HEK293 (cell line): ENCODE data around the gene ZNF507.

ENCODE experiments used
- CTCF ChIA-PET: fragments of 350-600 bp; formaldehyde crosslinking; extraction: SDS; loops from one replicate; lab custom pipeline; 2021; ENCODE audit warnings: antibody characterized with exemption; lab: Yijun Ruan, JAX
- POLR2A ChIA-PET: fragments of 300-600 bp; formaldehyde crosslinking; extraction: SDS; loops from one replicate; lab custom pipeline; 2020; ENCODE audit warnings: antibody characterized with exemption, inconsistent platforms; lab: Yijun Ruan, JAX
- H3K27ac ChIP-seq: fragments of 200-500 bp; sonication (Bioruptor generic); 2 replicates; pipeline ENCODE4 v1.5.1; 2014; ENCODE audit warnings: low read depth, low read length, control low read depth, inconsistent platforms; ENCODE audit errors: extremely low read depth
- H3K36me3 ChIP-seq, 2 experiments: fragments of 200-500 bp in 1 of 2; sonication (Bioruptor generic) in 1 of 2; 1 replicate in 1 of 2; 2 replicates in 1 of 2; pipeline ENCODE4 v1.5.1; 2014 to 2017; ENCODE audit warnings: inconsistent platforms in 2 of 2, low read length in 2 of 2; ENCODE audit not compliant: control insufficient read depth in 2 of 2, insufficient read depth in 1 of 2
- H3K4me1 ChIP-seq: fragments of 200-500 bp; sonication (Bioruptor generic); 2 replicates; pipeline ENCODE4 v1.5.1; 2014; ENCODE audit warnings: mild to moderate bottlenecking, low read length, inconsistent platforms; ENCODE audit not compliant: control insufficient read depth, insufficient read depth
- H3K4me3 ChIP-seq: 2 replicates; pipeline ENCODE4 v1.5.1; 2011; ENCODE audit warnings: low read depth, mild to moderate bottlenecking, control low read depth, low read length, moderate library complexity
- H3K9me3 ChIP-seq: fragments of 200-500 bp; sonication (Bioruptor generic); 2 replicates; pipeline ENCODE4 v1.5.1; 2014; ENCODE audit warnings: low read depth, low read length, inconsistent platforms; ENCODE audit not compliant: control insufficient read depth, insufficient read depth
- KLF7 ChIP-seq: fragments of 450-650 bp; formaldehyde crosslinking; IDR thresholded peaks from 2 replicates; pipeline ENCODE4 v1.5.1; 2016; ENCODE audit warnings: missing biosample characterization, missing genetic modification characterization, borderline replicate concordance
- WT1 ChIP-seq: fragments of 450-650 bp; formaldehyde crosslinking; IDR thresholded peaks from 2 replicates; pipeline ENCODE4 v1.5.1; 2016; ENCODE audit warnings: missing biosample characterization, missing genetic modification characterization
- ZBTB20 ChIP-seq: fragments of 450-650 bp; formaldehyde crosslinking; IDR thresholded peaks from 2 replicates; pipeline ENCODE4 v1.5.1; 2016; ENCODE audit warnings: missing biosample characterization, missing genetic modification characterization
- ZBTB8A ChIP-seq: fragments of 450-650 bp; formaldehyde crosslinking; IDR thresholded peaks from 2 replicates; pipeline ENCODE4 v1.5.1; 2016; ENCODE audit warnings: missing biosample characterization, missing genetic modification characterization
- ZFP37 ChIP-seq: fragments of 450-650 bp; formaldehyde crosslinking; IDR thresholded peaks from 2 replicates; pipeline ENCODE4 v1.5.1; 2016; ENCODE audit warnings: missing biosample characterization, missing genetic modification characterization
- ZNF350 ChIP-seq: fragments of 450-650 bp; formaldehyde crosslinking; IDR thresholded peaks from 2 replicates; pipeline ENCODE4 v1.5.0; 2017; ENCODE audit warnings: missing biosample characterization, mild to moderate bottlenecking, missing genetic modification characterization
- ZNF366 ChIP-seq: fragments of 450-650 bp; formaldehyde crosslinking; conservative IDR thresholded peaks from 2 replicates; pipeline ENCODE4 v1.5.1; 2016; ENCODE audit warnings: missing biosample characterization, missing genetic modification characterization
- ZNF585B ChIP-seq: fragments of 450-650 bp; formaldehyde crosslinking; IDR thresholded peaks from 2 replicates; pipeline ENCODE4 v1.5.1; 2016; ENCODE audit warnings: missing biosample characterization, missing genetic modification characterization
- ZNF621 ChIP-seq: fragments of 450-650 bp; formaldehyde crosslinking; IDR thresholded peaks from 2 replicates; pipeline ENCODE4 v1.5.1; 2017; ENCODE audit warnings: missing biosample characterization, missing genetic modification characterization
- ZNF623 ChIP-seq: fragments of 450-650 bp; formaldehyde crosslinking; IDR thresholded peaks from 2 replicates; pipeline ENCODE4 v1.5.1; 2016; ENCODE audit warnings: missing biosample characterization, missing genetic modification characterization
- ZNF654 ChIP-seq: fragments of 450-650 bp; formaldehyde crosslinking; IDR thresholded peaks from 2 replicates; pipeline ENCODE4 v1.5.1; 2016; ENCODE audit warnings: low read depth, missing biosample characterization, missing genetic modification characterization
- ZNF677 ChIP-seq: fragments of 450-650 bp; IDR thresholded peaks from 2 replicates; pipeline ENCODE4 v1.5.0; 2018; ENCODE audit warnings: missing biosample characterization, mild to moderate bottlenecking, missing genetic modification characterization, moderate library complexity
- ZNF792 ChIP-seq: fragments of 450-650 bp; formaldehyde crosslinking; IDR thresholded peaks from 2 replicates; pipeline ENCODE4 v1.5.1; 2016; ENCODE audit warnings: missing biosample characterization, missing genetic modification characterization
- ZNF830 ChIP-seq: fragments of 450-650 bp; IDR thresholded peaks from 2 replicates; pipeline ENCODE4 v1.5.0; 2018; ENCODE audit warnings: missing biosample characterization, missing genetic modification characterization, low read depth, mild to moderate bottlenecking, moderate library complexity
- TF ChIP-seq, protein P1 (sequence below): fragments of 450-650 bp; formaldehyde crosslinking; IDR thresholded peaks from 2 replicates; pipeline ENCODE4 v1.5.1; 2016; ENCODE audit warnings: missing biosample characterization, missing genetic modification characterization, low read depth
- TF ChIP-seq, protein P2 (sequence below): fragments of 450-650 bp; formaldehyde crosslinking; IDR thresholded peaks from 2 replicates; pipeline ENCODE4 v1.5.1; 2016; ENCODE audit warnings: missing biosample characterization, missing genetic modification characterization, borderline replicate concordance
- TF ChIP-seq, protein P3 (sequence below): fragments of 450-650 bp; formaldehyde crosslinking; IDR thresholded peaks from 2 replicates; pipeline ENCODE4 v1.5.1; 2016; ENCODE audit warnings: missing biosample characterization, missing genetic modification characterization
- TF ChIP-seq, protein P4 (sequence below): fragments of 450-650 bp; formaldehyde crosslinking; IDR thresholded peaks from 2 replicates; pipeline ENCODE4 v1.5.1; 2016; ENCODE audit warnings: missing biosample characterization, missing genetic modification characterization
- TF ChIP-seq, protein P5 (sequence below): fragments of 450-650 bp; formaldehyde crosslinking; IDR thresholded peaks from 2 replicates; pipeline ENCODE4 v1.5.1; 2016; ENCODE audit warnings: missing biosample characterization, missing genetic modification characterization

The ZNF507 gene

DNA sequence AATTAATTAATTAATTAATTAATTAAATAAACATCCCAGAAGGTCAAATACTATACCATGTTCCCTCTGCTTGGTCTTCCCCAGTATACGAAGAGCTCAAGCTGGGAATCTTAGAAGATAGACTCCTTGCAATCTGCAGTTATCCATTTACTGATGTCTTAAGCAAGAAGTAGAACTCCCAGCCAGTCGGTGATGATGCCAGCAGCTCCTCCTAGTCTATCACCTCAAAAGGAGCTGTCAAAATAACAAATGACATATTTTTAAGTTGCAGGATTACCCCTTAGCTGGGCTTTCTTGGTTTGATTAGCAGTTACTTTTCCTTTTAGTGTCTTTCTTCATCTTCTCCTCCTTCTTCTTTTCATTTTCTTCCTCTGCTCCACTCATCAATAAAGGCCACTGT is 6.0 kb upstream of the ZNF507 start:
- Histone ChIP-seq H3K36me3 (no peaks in the 10 kb centered on the region), H3K27ac (no peak overlapping the region), H3K9me3 (no peaks in the 10 kb centered on the region; the same call in 1 of the 2 replicates), H3K4me1 (peaks cover 7% of the 10 kb centered on the region), H3K4me3 (no peak overlapping the region)
- ChIA-PET POLR2A (interaction anchor here (0.6 kb wide), 1 partner anchor 65 kb away, joined by 3 read pairs; no protein-coding TSS in a partner anchor), CTCF (interaction anchor here (0.7 to 4.7 kb wide), 21 partner anchors 9 to 610 kb away, joined by 3 to 27 read pairs (median 4); no protein-coding TSS in a partner anchor)
- TF ChIP-seq WT1 (tag by site-specific recombination) = no peak
- no peak for TF ChIP-seq ZNF792 (tag by site-specific recombination)
- no peak for TF ChIP-seq ZNF677 (tag by site-specific recombination)
- no peak for TF ChIP-seq KLF7 (tag by site-specific recombination)
- no peak for TF ChIP-seq ZBTB8A (tag by site-specific recombination)

DNA sequence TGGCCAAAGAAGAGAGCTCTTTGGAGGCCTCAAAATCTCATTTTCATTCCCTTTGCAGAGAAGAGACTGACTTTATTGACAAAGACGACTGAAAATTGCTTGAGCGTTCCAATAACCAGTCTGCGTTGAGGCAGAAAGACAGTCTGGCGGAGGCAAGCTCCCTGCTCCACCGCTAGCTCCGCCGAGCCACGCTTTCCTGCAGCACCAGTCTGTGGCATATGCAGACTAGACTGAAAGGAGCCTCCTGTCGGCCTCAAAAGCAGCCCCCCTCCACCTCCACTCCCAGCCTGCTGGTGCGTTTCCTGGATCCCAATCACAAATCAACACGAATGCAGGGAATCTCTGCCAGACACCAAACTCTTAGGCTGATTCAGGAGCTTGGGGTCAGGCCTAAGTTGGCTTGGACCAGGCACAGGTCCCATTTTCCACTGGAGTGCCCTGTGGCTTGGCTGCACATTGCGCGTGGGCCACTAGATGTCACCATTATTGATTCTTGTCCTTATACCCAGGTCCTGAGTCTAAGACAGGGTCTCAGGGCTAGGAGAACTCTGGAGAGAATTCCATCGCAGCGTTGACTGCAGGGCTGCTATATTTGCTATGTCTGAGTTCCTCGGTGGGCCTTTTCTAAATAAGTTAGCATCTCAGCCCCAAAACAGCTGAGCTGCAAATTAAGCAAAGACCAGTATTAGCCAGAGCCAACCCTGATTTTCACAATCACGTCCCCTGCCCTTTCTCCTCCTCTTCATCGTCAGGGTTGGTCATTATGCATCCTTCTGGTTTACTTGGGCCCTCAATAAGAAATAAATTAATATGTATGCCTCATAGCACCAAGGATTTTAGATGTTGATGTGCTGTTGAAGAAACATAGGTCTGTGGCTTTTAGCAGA is 5.2 kb upstream of the ZNF507 start:
- Histone ChIP-seq H3K27ac (no peak overlapping the region), H3K36me3 (no peaks in the 10 kb centered on the region), H3K4me1 (peaks cover 7% of the 10 kb centered on the region), H3K9me3 (no peaks in the 10 kb centered on the region; the same call in 1 of the 2 replicates), H3K4me3 (no peak overlapping the region)
- ChIA-PET CTCF (interaction anchor here (0.6 to 4.7 kb wide), 32 partner anchors 10 to 1524 kb away, joined by 3 to 27 read pairs (median 4); no protein-coding TSS in a partner anchor), POLR2A (interaction anchor here (0.6 to 1.2 kb wide), 5 partner anchors 8 to 65 kb away, joined by 3 to 7 read pairs (median 3); partner anchors contain the start of gene DPY19L3)
- TF ChIP-seq ZNF585B (tag by site-specific recombination) = no peak
- TF ChIP-seq, protein P1, sequence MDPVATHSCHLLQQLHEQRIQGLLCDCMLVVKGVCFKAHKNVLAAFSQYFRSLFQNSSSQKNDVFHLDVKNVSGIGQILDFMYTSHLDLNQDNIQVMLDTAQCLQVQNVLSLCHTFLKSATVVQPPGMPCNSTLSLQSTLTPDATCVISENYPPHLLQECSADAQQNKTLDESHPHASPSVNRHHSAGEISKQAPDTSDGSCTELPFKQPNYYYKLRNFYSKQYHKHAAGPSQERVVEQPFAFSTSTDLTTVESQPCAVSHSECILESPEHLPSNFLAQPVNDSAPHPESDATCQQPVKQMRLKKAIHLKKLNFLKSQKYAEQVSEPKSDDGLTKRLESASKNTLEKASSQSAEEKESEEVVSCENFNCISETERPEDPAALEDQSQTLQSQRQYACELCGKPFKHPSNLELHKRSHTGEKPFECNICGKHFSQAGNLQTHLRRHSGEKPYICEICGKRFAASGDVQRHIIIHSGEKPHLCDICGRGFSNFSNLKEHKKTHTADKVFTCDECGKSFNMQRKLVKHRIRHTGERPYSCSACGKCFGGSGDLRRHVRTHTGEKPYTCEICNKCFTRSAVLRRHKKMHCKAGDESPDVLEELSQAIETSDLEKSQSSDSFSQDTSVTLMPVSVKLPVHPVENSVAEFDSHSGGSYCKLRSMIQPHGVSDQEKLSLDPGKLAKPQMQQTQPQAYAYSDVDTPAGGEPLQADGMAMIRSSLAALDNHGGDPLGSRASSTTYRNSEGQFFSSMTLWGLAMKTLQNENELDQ (tag by site-specific recombination) = no peak
- TF ChIP-seq ZNF830 (tag by site-specific recombination) = no peak
- no peak for TF ChIP-seq ZNF621
- TF ChIP-seq, protein P2, sequence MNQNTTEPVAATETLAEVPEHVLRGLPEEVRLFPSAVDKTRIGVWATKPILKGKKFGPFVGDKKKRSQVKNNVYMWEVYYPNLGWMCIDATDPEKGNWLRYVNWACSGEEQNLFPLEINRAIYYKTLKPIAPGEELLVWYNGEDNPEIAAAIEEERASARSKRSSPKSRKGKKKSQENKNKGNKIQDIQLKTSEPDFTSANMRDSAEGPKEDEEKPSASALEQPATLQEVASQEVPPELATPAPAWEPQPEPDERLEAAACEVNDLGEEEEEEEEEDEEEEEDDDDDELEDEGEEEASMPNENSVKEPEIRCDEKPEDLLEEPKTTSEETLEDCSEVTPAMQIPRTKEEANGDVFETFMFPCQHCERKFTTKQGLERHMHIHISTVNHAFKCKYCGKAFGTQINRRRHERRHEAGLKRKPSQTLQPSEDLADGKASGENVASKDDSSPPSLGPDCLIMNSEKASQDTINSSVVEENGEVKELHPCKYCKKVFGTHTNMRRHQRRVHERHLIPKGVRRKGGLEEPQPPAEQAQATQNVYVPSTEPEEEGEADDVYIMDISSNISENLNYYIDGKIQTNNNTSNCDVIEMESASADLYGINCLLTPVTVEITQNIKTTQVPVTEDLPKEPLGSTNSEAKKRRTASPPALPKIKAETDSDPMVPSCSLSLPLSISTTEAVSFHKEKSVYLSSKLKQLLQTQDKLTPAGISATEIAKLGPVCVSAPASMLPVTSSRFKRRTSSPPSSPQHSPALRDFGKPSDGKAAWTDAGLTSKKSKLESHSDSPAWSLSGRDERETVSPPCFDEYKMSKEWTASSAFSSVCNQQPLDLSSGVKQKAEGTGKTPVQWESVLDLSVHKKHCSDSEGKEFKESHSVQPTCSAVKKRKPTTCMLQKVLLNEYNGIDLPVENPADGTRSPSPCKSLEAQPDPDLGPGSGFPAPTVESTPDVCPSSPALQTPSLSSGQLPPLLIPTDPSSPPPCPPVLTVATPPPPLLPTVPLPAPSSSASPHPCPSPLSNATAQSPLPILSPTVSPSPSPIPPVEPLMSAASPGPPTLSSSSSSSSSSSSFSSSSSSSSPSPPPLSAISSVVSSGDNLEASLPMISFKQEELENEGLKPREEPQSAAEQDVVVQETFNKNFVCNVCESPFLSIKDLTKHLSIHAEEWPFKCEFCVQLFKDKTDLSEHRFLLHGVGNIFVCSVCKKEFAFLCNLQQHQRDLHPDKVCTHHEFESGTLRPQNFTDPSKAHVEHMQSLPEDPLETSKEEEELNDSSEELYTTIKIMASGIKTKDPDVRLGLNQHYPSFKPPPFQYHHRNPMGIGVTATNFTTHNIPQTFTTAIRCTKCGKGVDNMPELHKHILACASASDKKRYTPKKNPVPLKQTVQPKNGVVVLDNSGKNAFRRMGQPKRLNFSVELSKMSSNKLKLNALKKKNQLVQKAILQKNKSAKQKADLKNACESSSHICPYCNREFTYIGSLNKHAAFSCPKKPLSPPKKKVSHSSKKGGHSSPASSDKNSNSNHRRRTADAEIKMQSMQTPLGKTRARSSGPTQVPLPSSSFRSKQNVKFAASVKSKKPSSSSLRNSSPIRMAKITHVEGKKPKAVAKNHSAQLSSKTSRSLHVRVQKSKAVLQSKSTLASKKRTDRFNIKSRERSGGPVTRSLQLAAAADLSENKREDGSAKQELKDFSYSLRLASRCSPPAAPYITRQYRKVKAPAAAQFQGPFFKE (tag by site-specific recombination) = no peak
- TF ChIP-seq, protein P3, sequence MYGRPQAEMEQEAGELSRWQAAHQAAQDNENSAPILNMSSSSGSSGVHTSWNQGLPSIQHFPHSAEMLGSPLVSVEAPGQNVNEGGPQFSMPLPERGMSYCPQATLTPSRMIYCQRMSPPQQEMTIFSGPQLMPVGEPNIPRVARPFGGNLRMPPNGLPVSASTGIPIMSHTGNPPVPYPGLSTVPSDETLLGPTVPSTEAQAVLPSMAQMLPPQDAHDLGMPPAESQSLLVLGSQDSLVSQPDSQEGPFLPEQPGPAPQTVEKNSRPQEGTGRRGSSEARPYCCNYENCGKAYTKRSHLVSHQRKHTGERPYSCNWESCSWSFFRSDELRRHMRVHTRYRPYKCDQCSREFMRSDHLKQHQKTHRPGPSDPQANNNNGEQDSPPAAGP (tag by site-specific recombination) = no peak
- TF ChIP-seq ZNF654 (tag by site-specific recombination) = peak; percentile 59
- TF ChIP-seq, protein P4, sequence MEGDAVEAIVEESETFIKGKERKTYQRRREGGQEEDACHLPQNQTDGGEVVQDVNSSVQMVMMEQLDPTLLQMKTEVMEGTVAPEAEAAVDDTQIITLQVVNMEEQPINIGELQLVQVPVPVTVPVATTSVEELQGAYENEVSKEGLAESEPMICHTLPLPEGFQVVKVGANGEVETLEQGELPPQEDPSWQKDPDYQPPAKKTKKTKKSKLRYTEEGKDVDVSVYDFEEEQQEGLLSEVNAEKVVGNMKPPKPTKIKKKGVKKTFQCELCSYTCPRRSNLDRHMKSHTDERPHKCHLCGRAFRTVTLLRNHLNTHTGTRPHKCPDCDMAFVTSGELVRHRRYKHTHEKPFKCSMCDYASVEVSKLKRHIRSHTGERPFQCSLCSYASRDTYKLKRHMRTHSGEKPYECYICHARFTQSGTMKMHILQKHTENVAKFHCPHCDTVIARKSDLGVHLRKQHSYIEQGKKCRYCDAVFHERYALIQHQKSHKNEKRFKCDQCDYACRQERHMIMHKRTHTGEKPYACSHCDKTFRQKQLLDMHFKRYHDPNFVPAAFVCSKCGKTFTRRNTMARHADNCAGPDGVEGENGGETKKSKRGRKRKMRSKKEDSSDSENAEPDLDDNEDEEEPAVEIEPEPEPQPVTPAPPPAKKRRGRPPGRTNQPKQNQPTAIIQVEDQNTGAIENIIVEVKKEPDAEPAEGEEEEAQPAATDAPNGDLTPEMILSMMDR (tag by site-specific recombination) = peak; percentile 84
- no peak for TF ChIP-seq ZNF350 (tag by site-specific recombination)
- no peak for TF ChIP-seq ZNF366
- TF ChIP-seq, protein P5, sequence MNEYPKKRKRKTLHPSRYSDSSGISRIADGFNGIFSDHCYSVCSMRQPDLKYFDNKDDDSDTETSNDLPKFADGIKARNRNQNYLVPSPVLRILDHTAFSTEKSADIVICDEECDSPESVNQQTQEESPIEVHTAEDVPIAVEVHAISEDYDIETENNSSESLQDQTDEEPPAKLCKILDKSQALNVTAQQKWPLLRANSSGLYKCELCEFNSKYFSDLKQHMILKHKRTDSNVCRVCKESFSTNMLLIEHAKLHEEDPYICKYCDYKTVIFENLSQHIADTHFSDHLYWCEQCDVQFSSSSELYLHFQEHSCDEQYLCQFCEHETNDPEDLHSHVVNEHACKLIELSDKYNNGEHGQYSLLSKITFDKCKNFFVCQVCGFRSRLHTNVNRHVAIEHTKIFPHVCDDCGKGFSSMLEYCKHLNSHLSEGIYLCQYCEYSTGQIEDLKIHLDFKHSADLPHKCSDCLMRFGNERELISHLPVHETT (tag by site-specific recombination) = no peak
- TF ChIP-seq ZFP37 = no peak
- TF ChIP-seq ZNF623 (tag by site-specific recombination) = no peak
- no peak for TF ChIP-seq ZBTB20 (tag by site-specific recombination)
